ENCODE results near the gene SFXN2.

DNA sequence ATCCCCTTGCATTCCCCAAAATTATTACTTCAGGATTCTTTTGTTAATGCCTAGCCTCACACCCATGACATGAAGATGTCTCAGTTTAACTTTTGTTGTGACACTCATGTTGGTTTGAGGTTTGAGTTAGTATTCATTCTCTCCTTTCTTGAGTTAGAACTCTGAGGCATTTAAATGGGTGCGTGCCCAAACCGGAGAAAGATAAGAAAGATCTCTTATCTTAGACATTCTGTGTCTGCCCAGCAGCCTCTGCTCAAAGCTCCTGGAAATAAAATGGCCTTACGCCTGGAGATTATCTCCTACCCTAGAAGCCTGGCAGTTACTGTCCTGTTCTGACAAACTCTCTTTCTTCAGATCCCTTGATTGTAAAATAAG is 55.7 kb downstream of the SFXN2 start:
- no peak for TF ChIP-seq CTCF (conservative IDR thresholded peaks at IDR 0.05; ENCODE audit: low read length)
- TF ChIP-seq EZH2phosphoT487 (IDR thresholded peaks at IDR 0.05; ENCODE audit: borderline replicate concordance) = no peak
